Peyer's patch (tissue), 4 donors: ENCODE data around the gene LENEP.

Experiments
- CTCF ChIP-seq, 6 experiments: fragments of 450-650 bp in 4 of 6; fragments of 200-600 bp in 2 of 6; sonication (generic) in 1 of 6; IDR thresholded peaks; one replicate each; pipeline ENCODE4 v1.5.1; 2017 to 2019; ENCODE audit warnings: antibody characterized with exemption in 6 of 6, mild to moderate bottlenecking in 3 of 6, moderate library complexity in 1 of 6
- POLR2A ChIP-seq, 2 donors: fragments of 450-650 bp; IDR thresholded peaks; one replicate each; pipeline ENCODE4 v1.5.1; 2017; ENCODE audit warnings: antibody characterized with exemption in 2 of 2, mild to moderate bottlenecking in 2 of 2, moderate library complexity in 2 of 2

GRCh38 chr1:154972517-154973343, 20.7 kb upstream of the LENEP start:
- TF ChIP-seq POLR2A (IDR thresholded peaks at IDR 0.05), result peak in 1 of 2 donors; percentile 47
- no peak for TF ChIP-seq CTCF (IDR thresholded peaks at IDR 0.05)
